ENCODE measurements around the gene STK17A. TPM values are rescaled to one million over a fixed set of nuclear protein-coding genes. Genes with fewer than 3 reads are reported as not detected.
"Not testable (repeated sequence)": the region's sequence is repeated elsewhere in the genome, so short reads cannot be mapped to it uniquely, and the experiment has no call there.

Gene STK17A
- total RNA-seq, 1 donor from 2014 or later: 28.6 TPM

DNA sequence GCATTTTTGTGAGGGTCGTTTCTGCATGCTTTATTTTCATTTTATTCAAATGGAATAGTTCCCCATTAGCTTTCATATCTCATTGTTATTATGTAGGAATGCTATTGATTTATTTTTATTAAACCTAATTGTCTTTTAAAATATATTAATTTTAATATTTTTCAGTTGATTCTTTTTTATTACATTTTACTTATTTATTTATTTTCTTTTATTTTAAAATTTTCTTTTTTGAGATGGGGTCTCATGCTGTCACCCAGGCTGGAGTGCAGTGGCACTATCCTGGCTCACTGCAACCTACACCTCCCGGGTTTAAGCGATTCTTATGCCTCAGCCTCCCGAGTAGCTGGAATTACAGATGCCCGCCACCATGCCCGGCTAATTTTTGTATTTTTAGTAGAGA, 7.4 kb upstream of the STK17A start:
- no peaks in the 10 kb centered on the region for H3K36me3 Mint-ChIP-seq (ENCODE audit: low read depth, unreplicated experiment)
- peaks cover under 1% of the 10 kb centered on the region for H3K27me3 Mint-ChIP-seq (ENCODE audit: unreplicated experiment)
- no peak for TF ChIP-seq CTCF (IDR thresholded peaks at IDR 0.05; ENCODE audit: unreplicated experiment)
- H3K27ac Mint-ChIP-seq (ENCODE audit: unreplicated experiment): no peak overlapping the region
- H3K4me3 Mint-ChIP-seq (ENCODE audit: unreplicated experiment): no peak overlapping the region
- peaks cover 7% of the 10 kb centered on the region for H3K4me1 Mint-ChIP-seq (ENCODE audit: unreplicated experiment)
- H3K9me3 Mint-ChIP-seq (ENCODE audit: unreplicated experiment): no peaks in the 10 kb centered on the region
- DNase-seq (ENCODE audit: low spot score): no peak

- DNase-seq (ENCODE audit: low spot score): no peak
- H3K9me3 Mint-ChIP-seq (ENCODE audit: unreplicated experiment): no peaks in the 10 kb centered on the region
- H3K4me3 Mint-ChIP-seq (ENCODE audit: unreplicated experiment): no peak overlapping the region
- H3K4me1 Mint-ChIP-seq (ENCODE audit: unreplicated experiment): peaks cover 7% of the 10 kb centered on the region
- no peak overlapping the region for H3K27ac Mint-ChIP-seq (ENCODE audit: unreplicated experiment)
- TF ChIP-seq CTCF (IDR thresholded peaks at IDR 0.05; ENCODE audit: unreplicated experiment): no peak
- no peaks in the 10 kb centered on the region for H3K27me3 Mint-ChIP-seq (ENCODE audit: unreplicated experiment)
- H3K36me3 Mint-ChIP-seq (ENCODE audit: low read depth, unreplicated experiment): no peaks in the 10 kb centered on the region
Observed at GRCh38 chr7:43576241-43576640, 6.7 kb upstream of the STK17A start.

DNA sequence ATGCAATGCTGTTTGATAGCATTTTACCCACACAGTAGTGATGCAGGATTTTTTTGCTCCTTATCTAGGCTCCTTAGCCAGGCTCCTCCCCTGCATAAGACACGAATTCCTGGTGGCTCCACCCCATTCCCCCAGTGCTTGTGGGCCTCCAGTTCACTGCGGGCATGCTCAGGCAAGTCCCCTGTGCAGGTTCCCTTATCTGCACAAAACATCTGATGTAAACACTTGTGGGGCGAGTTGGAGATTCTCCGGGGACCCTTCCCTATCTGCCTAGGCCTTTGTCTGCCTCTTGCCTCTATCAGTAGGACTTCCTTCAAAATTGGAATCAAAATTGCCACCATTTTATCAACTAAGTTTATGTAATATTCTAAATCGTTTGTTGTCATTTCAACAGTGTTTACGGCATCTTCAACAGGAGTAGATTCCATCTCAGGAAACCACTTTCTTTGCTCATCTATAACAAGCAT, 5.4 kb upstream of the STK17A start:
- peaks cover 3% of the 10 kb centered on the region for H3K27me3 Mint-ChIP-seq (ENCODE audit: unreplicated experiment)
- peak overlapping the region; percentile 37 for H3K4me3 Mint-ChIP-seq (ENCODE audit: unreplicated experiment)
- no peak overlapping the region for H3K27ac Mint-ChIP-seq (ENCODE audit: unreplicated experiment)

DNA sequence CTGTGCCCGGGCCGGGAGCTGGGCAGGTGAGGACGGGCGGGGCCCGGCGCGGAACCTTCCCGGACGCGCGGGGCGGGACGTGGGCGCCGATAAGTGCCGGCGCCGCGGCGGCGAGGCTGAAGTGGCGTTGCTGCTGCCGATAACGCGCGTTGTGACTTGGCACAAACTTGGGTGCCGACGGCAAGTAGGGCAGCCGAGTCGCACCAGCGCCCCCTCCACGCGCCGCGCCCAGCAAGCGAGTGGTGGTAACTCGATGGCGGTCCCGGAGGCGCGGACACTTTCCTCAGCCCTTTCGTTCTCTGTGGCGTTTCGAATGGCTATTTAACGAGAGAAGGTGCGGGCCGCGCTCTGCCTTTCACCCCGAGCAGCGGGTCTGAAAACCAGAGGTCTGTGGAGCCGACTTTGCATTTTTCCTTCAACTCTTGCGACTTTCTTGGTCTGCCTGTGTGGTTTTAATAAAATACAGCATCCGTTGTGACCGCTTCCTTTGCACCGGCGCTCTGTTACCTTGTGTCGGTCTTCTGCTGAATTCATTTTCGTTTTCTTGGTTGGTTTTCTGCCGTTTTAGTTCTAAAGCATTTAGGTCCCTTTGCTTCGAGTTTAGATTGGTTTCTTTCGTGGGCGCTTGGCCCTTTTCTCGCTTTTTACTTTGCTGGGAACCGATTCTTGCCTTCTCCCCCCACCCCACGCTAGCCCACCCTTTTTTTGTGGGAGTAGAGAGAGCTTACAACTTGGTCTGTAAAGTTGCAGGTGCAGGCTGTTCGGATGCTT, 701 bp downstream of the STK17A start:
- Mint-ChIP-seq H3K36me3 (ENCODE audit: low read depth, unreplicated experiment) (peaks cover 7% of the 10 kb centered on the region), H3K4me3 (ENCODE audit: unreplicated experiment) (peak overlapping the region; percentile 97), H3K27me3 (ENCODE audit: unreplicated experiment) (peaks cover 7% of the 10 kb centered on the region), H3K27ac (ENCODE audit: unreplicated experiment) (peak overlapping the region; percentile 52), H3K4me1 (ENCODE audit: unreplicated experiment) (peaks cover 17% of the 10 kb centered on the region), H3K9me3 (ENCODE audit: unreplicated experiment) (no peaks in the 10 kb centered on the region)
- no peak for TF ChIP-seq CTCF (IDR thresholded peaks at IDR 0.05; ENCODE audit: unreplicated experiment)
- peak; percentile 44 for DNase-seq (ENCODE audit: low spot score)

More for the DNA sequence above, 5.4 kb upstream of the STK17A start:
- DNase-seq (ENCODE audit: low spot score): no peak
- Mint-ChIP-seq H3K9me3 (ENCODE audit: unreplicated experiment) (no peaks in the 10 kb centered on the region), H3K4me1 (ENCODE audit: unreplicated experiment) (peaks cover 7% of the 10 kb centered on the region), H3K36me3 (ENCODE audit: low read depth, unreplicated experiment) (no peaks in the 10 kb centered on the region)
- TF ChIP-seq CTCF (IDR thresholded peaks at IDR 0.05; ENCODE audit: unreplicated experiment): no peak

GRCh38 chr7:43584195-43584586, 1.3 kb downstream of the STK17A start:
- DNase-seq (ENCODE audit: low spot score): no peak
- H3K27ac Mint-ChIP-seq (ENCODE audit: unreplicated experiment): peak overlapping the region; percentile 52
- peaks cover 7% of the 10 kb centered on the region for H3K27me3 Mint-ChIP-seq (ENCODE audit: unreplicated experiment)
- no peak for TF ChIP-seq CTCF (IDR thresholded peaks at IDR 0.05; ENCODE audit: unreplicated experiment)
- peak overlapping the region; percentile 97 for H3K4me3 Mint-ChIP-seq (ENCODE audit: unreplicated experiment)
- H3K9me3 Mint-ChIP-seq (ENCODE audit: unreplicated experiment): no peaks in the 10 kb centered on the region
- H3K36me3 Mint-ChIP-seq (ENCODE audit: low read depth, unreplicated experiment): peaks cover 7% of the 10 kb centered on the region
- H3K4me1 Mint-ChIP-seq (ENCODE audit: unreplicated experiment): peaks cover 17% of the 10 kb centered on the region

DNA sequence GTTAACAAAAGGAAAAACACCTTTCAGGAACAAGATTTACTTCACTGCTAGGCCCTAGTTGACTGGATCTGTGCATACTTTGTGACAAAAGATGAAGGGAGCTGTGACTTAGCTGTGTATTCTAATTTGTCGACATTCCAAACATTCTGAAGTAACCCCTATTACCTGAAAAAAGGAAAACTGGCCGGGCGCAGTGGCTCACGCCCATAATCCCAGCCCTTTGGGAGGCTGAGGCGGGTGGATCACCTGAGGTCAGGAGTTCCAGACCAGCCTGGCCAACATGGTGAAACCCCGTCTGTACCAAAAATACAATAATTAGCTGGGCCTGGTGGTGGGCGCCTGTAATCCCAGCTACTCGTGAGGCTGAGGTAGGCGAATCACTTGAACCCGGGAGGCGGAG, 1.8 kb downstream of the STK17A start:
- not testable (repeated sequence) for DNase-seq (ENCODE audit: low spot score); H3K27me3 Mint-ChIP-seq (ENCODE audit: unreplicated experiment); H3K27ac Mint-ChIP-seq (ENCODE audit: unreplicated experiment); H3K9me3 Mint-ChIP-seq (ENCODE audit: unreplicated experiment); H3K36me3 Mint-ChIP-seq (ENCODE audit: low read depth, unreplicated experiment)
- Mint-ChIP-seq H3K4me1 (ENCODE audit: unreplicated experiment) (peaks cover 17% of the 10 kb centered on the region), H3K4me3 (ENCODE audit: unreplicated experiment) (peak overlapping the region; percentile 97)

All from endothelial cell (in vitro differentiated cells).